HEK293 (cell line): ENCODE measurements around the gene COX11.
A peak's percentile ranks its signal among the peaks of the same experiment; 100 is the strongest.

Source experiments
- CTCF ChIA-PET: fragments of 350-600 bp; formaldehyde crosslinking; extraction: SDS; loops from one replicate; lab custom pipeline; 2021; ENCODE audit warnings: antibody characterized with exemption; lab: Yijun Ruan, JAX
- POLR2A ChIA-PET: fragments of 300-600 bp; formaldehyde crosslinking; extraction: SDS; loops from one replicate; lab custom pipeline; 2020; ENCODE audit warnings: antibody characterized with exemption, inconsistent platforms; lab: Yijun Ruan, JAX
- H3K27ac ChIP-seq: fragments of 200-500 bp; sonication (Bioruptor generic); 2 replicates; pipeline ENCODE4 v1.5.1; 2014; ENCODE audit warnings: low read depth, low read length, control low read depth, inconsistent platforms; ENCODE audit errors: extremely low read depth
- H3K36me3 ChIP-seq, 2 experiments: fragments of 200-500 bp in 1 of 2; sonication (Bioruptor generic) in 1 of 2; 1 replicate in 1 of 2; 2 replicates in 1 of 2; pipeline ENCODE4 v1.5.1; 2014 to 2017; ENCODE audit warnings: inconsistent platforms in 2 of 2, low read length in 2 of 2; ENCODE audit not compliant: control insufficient read depth in 2 of 2, insufficient read depth in 1 of 2
- H3K4me1 ChIP-seq: fragments of 200-500 bp; sonication (Bioruptor generic); 2 replicates; pipeline ENCODE4 v1.5.1; 2014; ENCODE audit warnings: mild to moderate bottlenecking, low read length, inconsistent platforms; ENCODE audit not compliant: control insufficient read depth, insufficient read depth
- H3K4me3 ChIP-seq: 2 replicates; pipeline ENCODE4 v1.5.1; 2011; ENCODE audit warnings: low read depth, mild to moderate bottlenecking, control low read depth, low read length, moderate library complexity
- H3K9me3 ChIP-seq: fragments of 200-500 bp; sonication (Bioruptor generic); 2 replicates; pipeline ENCODE4 v1.5.1; 2014; ENCODE audit warnings: low read depth, low read length, inconsistent platforms; ENCODE audit not compliant: control insufficient read depth, insufficient read depth
- GLIS1 ChIP-seq: fragments of 450-650 bp; formaldehyde crosslinking; IDR thresholded peaks from 2 replicates; pipeline ENCODE4 v1.5.1; 2016; ENCODE audit warnings: missing biosample characterization, missing genetic modification characterization
- PRDM1 ChIP-seq: fragments of 450-650 bp; formaldehyde crosslinking; IDR thresholded peaks from 2 replicates; pipeline ENCODE4; 2016; ENCODE audit warnings: missing biosample characterization, missing genetic modification characterization
- ZBTB1 ChIP-seq: fragments of 450-650 bp; formaldehyde crosslinking; IDR thresholded peaks from 2 replicates; pipeline ENCODE4 v1.5.1; 2016; ENCODE audit warnings: missing biosample characterization, missing genetic modification characterization
- ZBTB20 ChIP-seq: fragments of 450-650 bp; formaldehyde crosslinking; IDR thresholded peaks from 2 replicates; pipeline ENCODE4 v1.5.1; 2016; ENCODE audit warnings: missing biosample characterization, missing genetic modification characterization
- ZNF211 ChIP-seq: fragments of 450-650 bp; formaldehyde crosslinking; IDR thresholded peaks from 2 replicates; pipeline ENCODE4 v1.5.1; 2016; ENCODE audit warnings: low read depth, missing biosample characterization, missing genetic modification characterization
- ZNF214 ChIP-seq: fragments of 450-650 bp; formaldehyde crosslinking; IDR thresholded peaks from 2 replicates; pipeline ENCODE4 v1.5.1; 2017; ENCODE audit warnings: missing biosample characterization, mild to moderate bottlenecking, missing genetic modification characterization, borderline replicate concordance
- ZNF239 ChIP-seq: fragments of 450-650 bp; formaldehyde crosslinking; IDR thresholded peaks from 2 replicates; pipeline ENCODE4 v1.5.1; 2016; ENCODE audit warnings: missing biosample characterization, missing genetic modification characterization
- ZNF24 ChIP-seq: fragments of 450-650 bp; formaldehyde crosslinking; IDR thresholded peaks from 2 replicates; pipeline ENCODE4 v1.5.1; 2016; ENCODE audit warnings: missing biosample characterization, missing genetic modification characterization
- ZNF292 ChIP-seq: fragments of 450-650 bp; formaldehyde crosslinking; IDR thresholded peaks from 2 replicates; pipeline ENCODE4 v1.5.1; 2016; ENCODE audit warnings: low read depth, missing biosample characterization, missing genetic modification characterization, borderline replicate concordance
- ZNF335 ChIP-seq: fragments of 450-650 bp; formaldehyde crosslinking; conservative IDR thresholded peaks from 2 replicates; pipeline ENCODE4 v1.5.1; 2016; ENCODE audit warnings: missing biosample characterization, missing genetic modification characterization
- ZNF341 ChIP-seq: fragments of 450-650 bp; formaldehyde crosslinking; IDR thresholded peaks from 2 replicates; pipeline ENCODE4; 2016; ENCODE audit warnings: low read depth, missing biosample characterization, missing genetic modification characterization
- ZNF37A ChIP-seq: fragments of 450-650 bp; IDR thresholded peaks from 2 replicates; pipeline ENCODE4 v1.5.1; 2018; ENCODE audit warnings: missing biosample characterization, missing genetic modification characterization
- ZNF561 ChIP-seq: fragments of 450-650 bp; IDR thresholded peaks from 2 replicates; pipeline ENCODE4 v1.5.1; 2018; ENCODE audit warnings: missing biosample characterization, missing genetic modification characterization, borderline replicate concordance
- ZNF571 ChIP-seq: fragments of 450-650 bp; formaldehyde crosslinking; IDR thresholded peaks from 2 replicates; pipeline ENCODE4 v1.5.0; 2017; ENCODE audit warnings: missing biosample characterization, missing genetic modification characterization
- ZNF600 ChIP-seq: fragments of 450-650 bp; formaldehyde crosslinking; IDR thresholded peaks from 2 replicates; pipeline ENCODE4 v1.5.1; 2016; ENCODE audit warnings: missing biosample characterization, missing genetic modification characterization
- ZNF670 ChIP-seq: fragments of 450-650 bp; formaldehyde crosslinking; IDR thresholded peaks from 2 replicates; pipeline ENCODE4 v1.5.1; 2016; ENCODE audit warnings: missing biosample characterization, missing genetic modification characterization, low read depth
- TF ChIP-seq, protein P1 (sequence below): fragments of 450-650 bp; formaldehyde crosslinking; IDR thresholded peaks from 2 replicates; pipeline ENCODE4 v1.5.1; 2016; ENCODE audit warnings: missing biosample characterization, missing genetic modification characterization
- TF ChIP-seq, protein P2 (sequence below): fragments of 450-650 bp; IDR thresholded peaks from 2 replicates; pipeline ENCODE4 v1.5.1; 2018; ENCODE audit warnings: missing biosample characterization, mild to moderate bottlenecking, missing genetic modification characterization

COX11 gene

DNA sequence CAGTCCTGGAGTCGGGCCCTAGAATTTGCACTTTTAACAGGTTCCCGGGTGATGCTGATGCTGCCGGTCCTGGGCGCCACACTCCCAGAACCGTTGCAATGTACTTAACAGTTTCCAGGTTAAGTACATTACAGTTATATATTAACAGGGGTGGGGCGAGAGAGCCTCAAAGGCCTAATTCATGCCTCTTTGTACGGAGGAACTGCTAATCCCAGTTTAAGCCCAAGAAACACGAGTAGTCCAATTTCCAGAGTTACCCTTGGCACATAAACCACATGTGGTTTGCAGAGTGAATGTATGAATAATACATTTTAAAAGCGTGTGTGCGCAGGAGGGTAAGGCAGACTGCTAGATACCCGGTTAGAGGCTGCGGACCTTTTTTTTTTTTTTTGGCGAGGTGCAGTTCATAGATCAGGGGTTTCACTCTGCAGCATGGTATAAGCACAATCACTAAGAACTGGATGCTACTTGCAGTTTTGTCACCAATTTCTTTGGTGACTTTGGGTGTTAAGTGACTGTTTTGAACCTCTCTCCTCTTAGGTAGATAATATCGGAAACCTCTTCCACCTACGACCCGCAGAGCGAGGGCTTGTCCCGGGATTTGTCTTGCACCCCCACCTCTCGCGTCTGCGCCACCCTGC is 713 bp downstream of the COX11 start:
- POLR2A ChIA-PET = interaction anchor here (1.0 to 2.6 kb wide), 2 partner anchors 10 to 271 kb away, joined by 4 to 13 read pairs; no protein-coding TSS in a partner anchor
- peak overlapping the region; percentile 82 for H3K27ac ChIP-seq
- H3K4me1 ChIP-seq = no peaks in the 10 kb centered on the region; the same call in 1 of the 2 replicates
- H3K4me3 ChIP-seq = peak overlapping the region; percentile 87
- CTCF ChIA-PET = interaction anchor here (0.6 to 3.2 kb wide), 3 partner anchors 25 to 389 kb away, joined by 3 to 17 read pairs (median 3); no protein-coding TSS in a partner anchor
- H3K9me3 ChIP-seq = no peaks in the 10 kb centered on the region
- H3K36me3 ChIP-seq = peaks cover 29 to 31% of the 10 kb centered on the region in 2 experiments
- peak; percentile 66 for TF ChIP-seq ZNF335 (tag by site-specific recombination)
- 0 out of 2 replicates have a peak, but pooled peaks have one; percentile 12 for TF ChIP-seq ZBTB20 (tag by site-specific recombination)
- TF ChIP-seq, protein P1, sequence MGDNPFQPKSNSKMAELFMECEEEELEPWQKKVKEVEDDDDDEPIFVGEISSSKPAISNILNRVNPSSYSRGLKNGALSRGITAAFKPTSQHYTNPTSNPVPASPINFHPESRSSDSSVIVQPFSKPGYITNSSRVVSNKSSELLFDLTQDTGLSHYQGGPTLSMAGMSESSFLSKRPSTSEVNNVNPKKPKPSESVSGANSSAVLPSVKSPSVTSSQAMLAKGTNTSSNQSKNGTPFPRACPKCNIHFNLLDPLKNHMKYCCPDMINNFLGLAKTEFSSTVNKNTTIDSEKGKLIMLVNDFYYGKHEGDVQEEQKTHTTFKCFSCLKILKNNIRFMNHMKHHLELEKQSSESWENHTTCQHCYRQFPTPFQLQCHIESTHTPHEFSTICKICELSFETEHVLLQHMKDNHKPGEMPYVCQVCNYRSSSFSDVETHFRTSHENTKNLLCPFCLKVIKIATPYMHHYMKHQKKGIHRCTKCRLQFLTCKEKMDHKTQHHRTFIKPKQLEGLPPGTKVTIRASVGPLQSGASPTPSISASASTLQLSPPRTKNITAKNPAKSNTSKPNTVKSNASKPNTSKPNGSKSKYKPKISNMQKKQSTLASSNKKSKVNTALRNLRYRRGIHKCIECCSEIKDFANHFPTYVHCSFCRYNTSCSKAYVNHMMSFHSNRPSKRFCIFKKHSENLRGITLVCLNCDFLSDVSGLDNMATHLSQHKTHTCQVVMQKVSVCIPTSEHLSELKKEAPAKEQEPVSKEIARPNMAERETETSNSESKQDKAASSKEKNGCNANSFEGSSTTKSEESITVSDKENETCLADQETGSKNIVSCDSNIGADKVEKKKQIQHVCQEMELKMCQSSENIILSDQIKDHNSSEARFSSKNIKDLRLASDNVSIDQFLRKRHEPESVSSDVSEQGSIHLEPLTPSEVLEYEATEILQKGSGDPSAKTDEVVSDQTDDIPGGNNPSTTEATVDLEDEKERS (tag by site-specific recombination) = no peak

DNA sequence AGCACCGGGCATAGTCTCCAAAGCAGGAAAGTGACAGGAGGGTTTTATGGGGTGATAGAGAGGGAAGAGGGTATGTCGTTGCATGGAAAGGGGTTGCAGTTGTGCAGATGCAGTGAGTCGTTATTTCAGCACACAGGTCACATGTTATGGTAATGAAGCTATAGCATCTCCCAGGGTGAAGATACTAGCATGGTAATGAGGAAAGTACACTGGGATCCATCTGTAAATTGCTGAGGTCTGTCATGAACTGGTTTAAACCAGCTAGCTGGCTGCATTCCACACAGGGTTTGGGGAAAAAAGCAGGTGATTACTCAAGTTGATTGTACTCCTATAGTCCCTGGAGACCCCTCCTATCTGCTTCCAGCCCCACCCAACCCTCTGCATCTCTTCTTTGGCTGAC is 11.7 kb downstream of the COX11 start:
- CTCF ChIA-PET = no interaction called here
- Histone ChIP-seq H3K9me3 (no peaks in the 10 kb centered on the region), H3K4me1 (peaks cover 4% of the 10 kb centered on the region; the same call in 1 of the 2 replicates), H3K27ac (no peak overlapping the region), H3K4me3 (no peak overlapping the region), H3K36me3 (peaks cover 41 to 91% of the 10 kb centered on the region in 2 experiments)
- POLR2A ChIA-PET = interaction anchor here (2.8 kb wide), 1 partner anchor 11 kb away, joined by 13 read pairs; the partner anchor contains the start of genes COX11 and STXBP4
- no peak for TF ChIP-seq ZNF24 (tag by site-specific recombination)
- 0 out of 2 replicates have a peak, but pooled peaks have one; percentile 13 for TF ChIP-seq PRDM1 (tag by site-specific recombination)
- TF ChIP-seq ZNF292 = no peak
- no peak for TF ChIP-seq ZNF214 (tag by site-specific recombination)
- TF ChIP-seq GLIS1 (tag by site-specific recombination) = peak; percentile 63
- TF ChIP-seq, protein P1 (tag by site-specific recombination) = no peak
- TF ChIP-seq ZNF670 = no peak
- no peak for TF ChIP-seq ZNF571 (tag by site-specific recombination)
- TF ChIP-seq ZNF561 (tag by site-specific recombination) = no peak
- TF ChIP-seq ZNF341 (tag by site-specific recombination) = no peak
- no peak for TF ChIP-seq ZNF211 (tag by site-specific recombination)
- no peak for TF ChIP-seq ZNF239 (tag by site-specific recombination)
- no peak for TF ChIP-seq ZNF37A (tag by site-specific recombination)
- TF ChIP-seq ZBTB1 (tag by site-specific recombination) = no peak
- TF ChIP-seq, protein P2, sequence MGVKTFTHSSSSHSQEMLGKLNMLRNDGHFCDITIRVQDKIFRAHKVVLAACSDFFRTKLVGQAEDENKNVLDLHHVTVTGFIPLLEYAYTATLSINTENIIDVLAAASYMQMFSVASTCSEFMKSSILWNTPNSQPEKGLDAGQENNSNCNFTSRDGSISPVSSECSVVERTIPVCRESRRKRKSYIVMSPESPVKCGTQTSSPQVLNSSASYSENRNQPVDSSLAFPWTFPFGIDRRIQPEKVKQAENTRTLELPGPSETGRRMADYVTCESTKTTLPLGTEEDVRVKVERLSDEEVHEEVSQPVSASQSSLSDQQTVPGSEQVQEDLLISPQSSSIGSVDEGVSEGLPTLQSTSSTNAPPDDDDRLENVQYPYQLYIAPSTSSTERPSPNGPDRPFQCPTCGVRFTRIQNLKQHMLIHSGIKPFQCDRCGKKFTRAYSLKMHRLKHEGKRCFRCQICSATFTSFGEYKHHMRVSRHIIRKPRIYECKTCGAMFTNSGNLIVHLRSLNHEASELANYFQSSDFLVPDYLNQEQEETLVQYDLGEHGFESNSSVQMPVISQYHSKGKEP (tag by site-specific recombination) = peak; percentile 97
- 0 out of 2 replicates have a peak, but pooled peaks have one; percentile 13 for TF ChIP-seq ZNF600 (tag by site-specific recombination)
